Fibroblast of the conjunctiva (primary cell): ENCODE measurements around the gene LCA5L.

Experiments used
- DNase-seq: peaks from one replicate; pipeline ENCODE4 v3.0.0-alpha.2; 2010; ENCODE audit warnings: low read depth

LCA5L gene

DNA sequence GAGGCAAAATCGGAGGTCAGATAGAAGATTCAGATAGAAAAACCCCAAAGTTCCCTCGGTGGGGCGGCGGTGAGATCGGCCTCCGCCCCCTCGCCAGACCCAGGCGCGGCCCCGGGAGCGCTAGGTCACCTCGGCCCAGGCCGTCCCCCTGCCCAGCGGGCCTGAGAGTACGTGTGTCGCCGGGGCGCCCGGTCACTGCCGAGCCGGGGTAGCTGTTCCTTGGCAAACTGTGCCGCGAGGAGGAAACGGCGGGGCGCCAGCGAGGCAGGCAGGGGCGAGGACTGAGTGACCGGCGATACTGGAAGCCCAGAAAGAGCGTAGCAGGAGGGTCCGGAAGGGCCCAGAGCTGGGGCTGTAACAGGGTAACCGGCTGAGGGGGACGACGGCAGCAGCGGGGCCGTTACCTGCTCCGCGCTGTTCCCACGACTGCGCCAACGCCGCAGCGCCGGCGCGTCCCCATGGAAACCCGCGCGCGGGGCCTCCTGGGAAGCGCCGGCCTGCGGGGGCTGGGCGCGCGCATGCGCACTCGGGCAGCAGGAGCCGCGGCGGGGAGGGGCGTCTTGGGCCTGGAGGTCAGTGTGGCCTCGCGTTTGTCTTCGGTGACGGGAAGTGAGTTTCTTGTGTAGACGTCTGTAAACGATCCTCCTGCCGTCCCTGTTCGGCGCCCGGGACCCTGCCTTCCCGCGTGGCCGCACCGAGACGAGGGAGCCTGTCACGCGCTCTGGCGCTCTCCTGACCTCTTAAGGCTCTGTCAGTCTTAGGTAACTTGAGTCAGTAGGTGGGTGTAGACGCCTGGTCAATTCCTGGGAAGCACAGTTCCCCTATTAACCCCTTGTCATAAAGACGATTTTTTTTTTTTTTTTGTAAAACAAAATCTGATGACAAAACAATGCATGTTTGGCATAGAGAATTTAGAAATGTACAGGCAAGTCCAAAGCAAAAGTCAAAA is at the start of gene LCA5L:
Gene LCA5L (minus strand): TSS at position 458 of the 949 bp plus-strand sequence. CDS start 17,285 bp downstream, outside the sequence.
- peak; percentile 83 for DNase-seq

DNA sequence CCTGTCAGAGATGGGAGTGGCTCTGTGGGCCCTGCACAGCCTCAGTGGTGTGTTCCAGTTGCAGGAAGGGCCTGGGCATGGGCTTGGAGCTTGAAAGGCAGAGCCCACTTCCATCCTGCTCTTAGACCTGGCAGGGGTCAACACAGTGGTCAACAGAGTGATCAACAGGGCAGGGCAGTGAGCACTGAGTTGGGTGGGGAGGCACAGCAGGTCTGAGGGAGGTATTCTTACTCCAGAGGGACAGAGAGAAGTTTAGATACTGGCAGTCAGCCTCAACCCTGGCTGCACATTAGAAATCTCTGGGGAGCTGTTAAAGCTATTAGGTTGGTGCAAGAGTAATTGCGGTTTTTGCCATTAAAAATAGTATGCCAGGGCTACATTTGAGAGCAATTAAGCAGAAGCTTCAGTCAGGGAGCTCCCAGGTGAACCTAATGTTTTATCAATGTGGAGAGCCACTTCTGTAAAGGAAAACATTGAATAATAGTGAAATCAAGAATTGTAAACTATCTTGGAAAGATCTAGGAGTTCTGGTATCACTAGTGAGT is 43.9 kb upstream of the LCA5L start:
- DNase-seq, result no peak

DNA sequence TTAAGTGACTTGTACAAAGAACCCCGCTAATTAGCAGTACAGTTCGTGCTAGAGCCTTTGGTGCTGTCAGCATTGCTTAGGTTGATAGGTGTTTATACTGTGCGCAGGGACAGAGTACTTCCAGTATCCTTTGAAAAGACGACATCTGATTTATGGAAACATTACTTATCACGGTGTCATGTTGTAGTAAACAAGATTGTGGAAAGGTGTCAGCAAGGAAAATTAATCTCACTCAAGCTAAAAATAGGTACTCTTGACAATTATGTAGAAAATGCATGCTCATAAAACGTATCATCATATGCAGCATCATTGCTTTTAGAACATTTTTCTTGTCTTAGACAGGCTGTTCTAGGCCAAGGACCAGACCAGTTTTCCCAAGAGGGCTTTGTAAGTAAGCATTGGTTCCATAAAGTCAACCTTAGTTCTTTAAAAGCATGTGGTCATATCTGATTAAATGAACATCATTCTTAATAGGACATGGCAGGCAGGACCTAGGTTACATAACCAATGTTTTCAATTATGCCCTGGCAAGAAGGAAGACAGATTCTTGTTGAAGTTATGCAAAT is 39.2 kb upstream of the LCA5L start:
- no peak for DNase-seq

- DNase-seq, result no peak
Observed at GRCh38 chr21:39483917-39484316, 38.3 kb upstream of the LCA5L start.

GRCh38 chr21:39481886-39482285 is 36.3 kb upstream of the LCA5L start:
- no peak for DNase-seq

GRCh38 chr21:39480271-39480670 is 34.7 kb upstream of the LCA5L start:
- DNase-seq, result no peak

- DNase-seq, result no peak
Observed at GRCh38 chr21:39479814-39480182, 34.2 kb upstream of the LCA5L start.

DNA sequence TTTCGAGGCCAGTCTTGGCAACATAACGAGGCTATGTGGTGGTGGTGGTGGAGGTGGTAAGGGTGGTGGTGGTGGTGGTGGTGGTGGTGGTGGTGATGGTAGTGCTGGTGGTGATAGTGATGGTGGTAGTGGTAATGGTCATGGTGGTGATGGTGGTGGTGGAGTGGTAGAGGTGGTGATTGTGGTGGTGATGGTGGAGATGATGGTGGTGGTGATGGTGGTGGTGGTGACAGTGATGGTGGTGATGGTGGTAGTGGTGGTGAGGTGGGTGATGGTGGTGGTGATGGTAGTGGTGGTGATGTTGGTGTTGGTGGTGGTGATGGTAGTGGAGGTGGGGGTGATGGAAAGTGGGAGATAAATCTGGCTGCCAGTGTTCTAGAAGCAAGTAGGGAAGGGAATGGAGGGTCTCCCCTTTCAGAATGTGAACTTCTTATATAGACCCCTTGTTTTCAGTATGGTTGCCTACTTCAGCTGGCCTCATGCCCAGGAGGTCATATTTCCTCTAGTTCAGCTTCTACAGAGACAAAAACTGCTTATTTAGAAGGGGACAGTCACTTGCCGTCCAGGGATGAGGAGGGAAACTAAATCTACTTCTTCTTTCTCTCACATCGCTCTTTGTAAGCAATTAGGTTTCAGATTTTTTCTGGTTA is 33.7 kb upstream of the LCA5L start:
- DNase-seq, result no peak

DNA sequence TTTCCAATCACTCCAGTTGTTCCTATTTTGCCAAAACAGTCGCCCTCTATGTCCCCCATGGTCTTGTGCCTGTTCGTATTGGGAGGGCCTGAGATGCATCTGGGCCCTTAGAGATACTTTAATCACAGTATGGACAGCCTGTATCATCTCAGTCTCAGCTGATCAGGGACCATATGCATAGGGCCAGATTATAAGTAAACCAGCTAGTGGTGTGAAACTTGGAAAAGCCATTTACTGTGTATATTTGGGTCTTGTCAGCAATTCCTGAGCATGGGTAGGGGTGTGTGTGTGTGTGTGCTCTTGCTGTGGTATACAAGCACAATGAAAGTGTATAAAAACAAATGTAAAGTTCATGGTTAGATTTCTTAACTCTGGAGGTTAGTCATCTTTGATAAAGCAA is 29.0 kb upstream of the LCA5L start:
- no peak for DNase-seq

DNA sequence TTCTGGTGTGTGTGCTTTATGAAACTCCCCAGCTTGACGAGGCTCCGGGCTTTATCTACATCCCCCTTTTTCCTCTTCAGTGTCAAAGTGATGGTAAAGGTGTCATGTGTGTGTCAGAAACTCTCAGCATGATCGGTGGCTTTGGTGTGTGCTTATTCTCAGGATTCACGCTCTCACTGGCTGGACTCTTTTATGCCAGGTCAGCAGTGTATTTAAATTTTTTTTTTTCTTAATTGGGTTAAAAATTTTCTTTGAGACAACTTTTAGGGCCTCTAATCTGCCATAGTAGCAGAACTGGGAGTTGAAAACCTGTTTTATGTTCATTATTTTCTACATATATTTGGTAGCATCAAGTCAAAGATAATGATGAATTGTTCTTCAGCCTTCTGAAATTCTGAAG is 27.2 kb upstream of the LCA5L start:
- no peak for DNase-seq

GRCh38 chr21:39471598-39471997 is 26.0 kb upstream of the LCA5L start:
- no peak for DNase-seq

- DNase-seq, result no peak
Observed at GRCh38 chr21:39468559-39468958, 23.0 kb upstream of the LCA5L start.

GRCh38 chr21:39467746-39468145 is 22.2 kb upstream of the LCA5L start:
- no peak for DNase-seq

GRCh38 chr21:39466584-39466983 is 21.0 kb upstream of the LCA5L start:
- no peak for DNase-seq

DNA sequence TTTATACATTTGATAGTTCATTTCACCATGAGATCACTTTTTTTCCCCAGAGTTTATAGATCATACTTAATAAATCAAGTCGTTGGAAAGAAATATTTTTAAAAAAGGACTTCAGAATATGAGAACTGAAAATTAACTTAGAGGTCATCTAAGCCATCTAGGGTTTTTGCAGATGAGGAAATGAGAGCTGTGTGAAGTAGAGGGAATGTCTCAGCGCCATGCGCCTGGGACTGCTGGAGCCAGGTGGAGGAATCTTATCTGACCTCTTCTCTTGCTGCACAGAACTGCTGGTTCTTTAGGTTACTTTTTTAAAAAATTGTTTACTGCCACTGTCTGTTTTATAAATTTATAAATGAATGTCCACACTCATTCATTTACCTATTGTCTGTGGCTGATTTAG is 17.7 kb upstream of the LCA5L start:
- DNase-seq, result no peak

DNA sequence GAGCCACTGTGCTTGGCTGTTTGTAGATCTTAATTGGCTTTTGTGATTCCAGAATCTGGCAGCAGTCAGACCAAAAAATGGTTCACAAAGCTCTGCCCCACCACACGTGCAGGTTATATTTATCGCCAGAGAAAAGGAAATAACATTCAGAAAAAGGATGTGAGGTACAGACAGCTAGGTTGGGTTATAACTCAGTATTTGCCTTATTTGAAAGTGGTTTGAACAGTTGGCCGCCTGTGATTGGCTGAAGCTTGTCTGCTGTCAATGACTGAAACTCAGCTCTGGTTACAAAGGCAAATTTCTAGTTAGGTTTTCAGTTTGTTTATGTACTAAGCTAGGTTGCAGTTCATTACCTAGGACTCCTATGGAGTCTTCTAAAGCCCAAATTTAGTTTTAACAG is 15.8 kb upstream of the LCA5L start:
- DNase-seq, result no peak

DNA sequence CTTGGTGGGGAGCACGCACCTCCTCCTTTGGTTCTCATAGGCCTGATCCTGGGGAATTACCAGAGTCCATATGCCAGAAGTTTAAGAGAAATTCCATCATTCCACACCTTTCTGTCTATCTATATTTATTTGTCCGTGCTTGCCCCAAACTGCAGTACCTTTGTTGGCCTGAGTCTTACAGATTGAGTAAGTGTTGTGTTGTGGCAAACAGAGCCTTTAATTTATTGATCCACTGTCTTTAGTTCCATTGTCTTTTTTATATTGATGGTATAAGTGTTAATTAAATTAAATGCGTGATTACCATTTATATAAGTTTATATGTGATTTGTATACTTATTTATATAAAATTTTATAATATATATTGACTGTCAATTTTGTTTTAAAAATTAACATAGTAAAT is 11.1 kb upstream of the LCA5L start:
- no peak for DNase-seq

- no peak for DNase-seq
Observed at GRCh38 chr21:39454949-39455668, 9.5 kb upstream of the LCA5L start.

DNA sequence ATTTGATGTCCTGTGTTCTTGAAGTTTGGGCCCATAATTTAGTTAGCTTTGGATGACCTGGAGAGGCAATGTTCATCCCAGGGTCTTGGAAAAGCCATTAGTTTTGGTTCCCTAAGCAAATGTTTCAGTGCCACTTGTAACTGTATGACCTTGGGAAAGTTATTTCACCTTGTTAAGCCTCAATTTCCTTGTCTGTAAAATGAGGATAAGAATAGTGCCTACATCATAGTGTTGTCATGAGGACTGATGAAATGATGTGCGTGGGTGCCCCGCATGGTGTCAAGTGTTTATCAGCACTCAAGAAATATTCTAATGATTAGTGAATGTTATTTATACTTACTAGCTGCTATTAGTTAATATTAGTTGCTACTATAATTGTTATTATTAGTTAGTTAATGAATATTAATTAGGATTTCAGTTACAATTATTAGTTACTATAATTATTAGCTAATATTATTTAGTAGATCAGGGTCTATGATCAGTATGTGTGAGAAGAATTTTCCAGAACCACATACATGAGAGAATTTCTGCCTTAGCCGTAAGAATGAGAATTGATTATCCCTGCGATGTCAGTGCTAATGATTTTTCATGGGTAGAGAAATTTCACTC is 8.1 kb upstream of the LCA5L start:
- no peak for DNase-seq

- DNase-seq, result no peak
Observed at GRCh38 chr21:39452970-39453342, 7.4 kb upstream of the LCA5L start.

GRCh38 chr21:39452207-39452969 is 6.8 kb upstream of the LCA5L start:
- peak; percentile 72 for DNase-seq
